ENCODE results near the gene ZGPAT.
"Not testable (repeated sequence)": the region's sequence is repeated elsewhere in the genome, so short reads cannot be mapped to it uniquely, and the experiment has no call there.

The ZGPAT gene

GRCh38 chr20:63707558-63708300 lies at the start of gene ZGPAT, which contains the start of gene ARFRP1:
ZGPAT (plus strand) TSS chr20:63708039; CDS start chr20:63708581, 542 bp downstream.
ARFRP1 (minus strand) TSS chr20:63707976; CDS start chr20:63707091, 885 bp downstream.
- DNase-seq: peak; percentile 35 to 98 (median 84)

GRCh38 chr20:63658749-63659187 lies 49.1 kb upstream of the ZGPAT start:
- peak in 3 of 51 donors; percentile 54 to 59 (median 57) for DNase-seq

- DNase-seq: no peak
Measured at GRCh38 chr20:63659370-63659769, 48.5 kb upstream of the ZGPAT start.

- DNase-seq: not testable (repeated sequence)
Measured at GRCh38 chr20:63660174-63660573, 47.7 kb upstream of the ZGPAT start.

- DNase-seq: no peak
Measured at GRCh38 chr20:63660622-63661021, 47.2 kb upstream of the ZGPAT start.

- no peak for DNase-seq
Measured at GRCh38 chr20:63661108-63661507, 46.7 kb upstream of the ZGPAT start.

- no peak for DNase-seq
Measured at GRCh38 chr20:63661959-63662812, 45.7 kb upstream of the ZGPAT start.

- DNase-seq: no peak
Measured at GRCh38 chr20:63662813-63663189, 45.0 kb upstream of the ZGPAT start.

GRCh38 chr20:63663332-63664066 lies 44.3 kb upstream of the ZGPAT start:
- DNase-seq: no peak

- no peak for DNase-seq
Measured at GRCh38 chr20:63664143-63664851, 43.5 kb upstream of the ZGPAT start.

GRCh38 chr20:63664861-63665594 lies 42.8 kb upstream of the ZGPAT start:
- peak in 32 of 51 donors; percentile 5 to 74 (median 44) for DNase-seq

GRCh38 chr20:63665708-63666107 lies 42.1 kb upstream of the ZGPAT start:
- no peak for DNase-seq

GRCh38 chr20:63667858-63668257 lies 40.0 kb upstream of the ZGPAT start:
- no peak for DNase-seq

- DNase-seq: no peak
Measured at GRCh38 chr20:63668351-63668750, 39.5 kb upstream of the ZGPAT start.

GRCh38 chr20:63671695-63672094 lies 36.1 kb upstream of the ZGPAT start:
- DNase-seq: not testable (repeated sequence)

GRCh38 chr20:63672666-63673065 lies 35.2 kb upstream of the ZGPAT start:
- DNase-seq: no peak

- no peak for DNase-seq
Measured at GRCh38 chr20:63673951-63674350, 33.9 kb upstream of the ZGPAT start.

GRCh38 chr20:63675681-63676368 lies 32.0 kb upstream of the ZGPAT start:
- no peak for DNase-seq

- DNase-seq: no peak
Measured at GRCh38 chr20:63678071-63678470, 29.8 kb upstream of the ZGPAT start.
